GM21390 (cell line): ENCODE data around the gene DNAJC18.
A peak's percentile ranks its signal among the peaks of the same experiment; 100 is the strongest.
"Not testable (repeated sequence)": the region's sequence is repeated elsewhere in the genome, so short reads cannot be mapped to it uniquely, and the experiment has no call there.

Experiments
- ATAC-seq: cut with Tn5 transposase; IDR thresholded peaks from one replicate; pipeline ENCODE4 v1.9.1; 2021; ENCODE audit not compliant: unreplicated experiment

Gene DNAJC18

GRCh38 chr5:139461698-139462097, 22.4 kb upstream of the DNAJC18 start:
- no peak for ATAC-seq

DNA sequence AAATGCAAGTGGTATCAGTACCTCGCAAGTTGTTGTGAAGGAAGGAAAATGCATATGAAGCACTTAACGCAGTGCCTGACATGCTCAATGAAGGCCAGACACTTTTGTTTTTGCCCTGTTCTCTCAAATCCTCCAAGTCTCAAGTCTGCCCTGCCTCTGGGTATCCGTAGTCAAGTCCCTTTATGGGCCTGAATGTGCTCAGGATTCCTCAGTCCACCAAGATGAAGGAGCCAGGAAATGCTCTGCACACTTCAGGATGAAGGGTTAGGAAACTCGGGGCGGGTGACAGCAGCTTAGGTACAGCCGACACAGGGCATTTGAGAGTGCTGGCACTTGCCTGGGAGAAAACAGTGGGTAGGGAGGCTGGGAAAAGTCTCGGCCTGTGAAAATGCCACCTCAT, 21.9 kb upstream of the DNAJC18 start:
- ATAC-seq = no peak

DNA sequence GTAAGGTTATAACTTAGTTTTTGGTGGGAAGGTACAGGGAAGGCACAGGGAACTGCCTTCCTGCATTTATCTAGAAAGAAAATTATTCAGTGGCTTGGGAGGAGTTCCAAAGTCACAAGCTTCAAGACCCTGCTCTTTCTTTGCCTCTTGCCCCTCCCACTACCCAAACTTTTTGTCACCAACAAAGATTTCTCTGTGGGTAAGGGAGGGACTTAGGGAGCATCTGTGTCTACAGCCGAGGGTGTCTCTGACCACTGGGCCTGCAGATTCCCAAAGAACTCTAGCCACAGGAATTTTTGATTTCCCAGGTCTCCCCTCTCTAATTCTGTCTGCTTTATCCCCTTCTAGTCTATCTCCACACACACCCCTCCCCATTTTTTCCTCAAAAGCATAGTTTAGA, 21.1 kb upstream of the DNAJC18 start:
- ATAC-seq = no peak

GRCh38 chr5:139459451-139459934, 20.2 kb upstream of the DNAJC18 start:
- no peak for ATAC-seq

DNA sequence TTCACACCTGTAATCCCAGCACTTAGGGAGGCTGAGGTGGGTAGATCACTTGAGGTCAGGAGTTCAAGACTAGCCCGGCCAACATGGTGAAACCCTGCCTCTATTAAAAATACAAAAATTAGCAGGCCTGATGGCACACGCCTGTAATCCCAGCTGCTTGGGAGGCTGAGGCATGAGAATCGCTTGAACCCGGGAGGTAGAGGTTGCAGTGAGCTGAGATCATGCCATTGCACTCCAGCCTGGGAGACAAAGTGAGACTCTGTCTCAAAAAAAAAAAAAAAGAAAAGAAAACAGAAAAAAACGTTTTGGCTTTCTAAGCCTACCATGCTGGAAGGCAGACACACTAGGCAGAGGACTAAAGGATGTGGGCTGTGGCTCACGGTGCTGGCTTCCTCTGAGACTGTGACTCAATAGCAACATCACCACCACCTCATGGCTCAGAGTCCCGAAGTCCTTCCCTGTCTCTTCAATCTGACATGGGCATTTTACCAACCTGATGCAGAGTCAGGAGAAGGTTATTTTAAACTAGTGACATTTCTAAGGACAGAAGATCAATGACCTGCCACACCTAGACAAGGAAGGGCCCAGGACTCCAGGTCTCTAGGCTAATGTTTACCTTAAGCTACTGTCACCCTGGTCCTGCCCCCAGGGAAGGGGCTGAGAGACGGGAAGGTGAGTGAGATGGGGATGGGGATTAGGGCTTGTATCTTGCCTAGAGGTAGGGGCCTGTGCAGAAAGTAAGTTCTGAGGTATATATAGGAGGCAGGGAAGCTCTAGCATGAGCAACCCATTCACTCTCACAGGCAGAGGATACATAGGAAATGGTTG, 19.5 kb upstream of the DNAJC18 start:
- ATAC-seq = peak; percentile 62

- no peak for ATAC-seq
These were observed 18.5 kb upstream of the DNAJC18 start for GRCh38 chr5:139457653-139458306.

- no peak for ATAC-seq
These were observed 17.9 kb upstream of the DNAJC18 start for GRCh38 chr5:139457241-139457640.

DNA sequence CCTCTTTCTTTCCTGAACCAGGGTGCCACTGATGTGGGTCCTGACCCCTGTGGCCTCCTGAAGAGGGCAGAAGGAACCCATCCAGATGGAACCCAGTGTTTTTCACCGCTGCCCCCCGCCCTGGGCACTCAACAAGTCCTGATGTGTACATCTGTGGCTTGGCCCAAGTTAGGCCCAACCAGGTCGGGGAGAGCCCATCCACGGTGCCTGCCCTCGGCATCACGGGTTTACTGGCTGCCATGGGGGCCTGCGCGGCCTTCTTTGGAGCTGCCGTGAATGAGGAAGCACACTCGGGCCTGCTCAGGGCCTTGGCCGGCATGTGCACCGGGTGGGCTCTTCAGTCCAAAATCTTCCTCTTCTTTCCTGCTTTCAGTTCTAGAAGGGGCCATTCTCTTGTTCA, 17.5 kb upstream of the DNAJC18 start:
- no peak for ATAC-seq

GRCh38 chr5:139454568-139455290, 15.4 kb upstream of the DNAJC18 start:
- ATAC-seq = no peak

DNA sequence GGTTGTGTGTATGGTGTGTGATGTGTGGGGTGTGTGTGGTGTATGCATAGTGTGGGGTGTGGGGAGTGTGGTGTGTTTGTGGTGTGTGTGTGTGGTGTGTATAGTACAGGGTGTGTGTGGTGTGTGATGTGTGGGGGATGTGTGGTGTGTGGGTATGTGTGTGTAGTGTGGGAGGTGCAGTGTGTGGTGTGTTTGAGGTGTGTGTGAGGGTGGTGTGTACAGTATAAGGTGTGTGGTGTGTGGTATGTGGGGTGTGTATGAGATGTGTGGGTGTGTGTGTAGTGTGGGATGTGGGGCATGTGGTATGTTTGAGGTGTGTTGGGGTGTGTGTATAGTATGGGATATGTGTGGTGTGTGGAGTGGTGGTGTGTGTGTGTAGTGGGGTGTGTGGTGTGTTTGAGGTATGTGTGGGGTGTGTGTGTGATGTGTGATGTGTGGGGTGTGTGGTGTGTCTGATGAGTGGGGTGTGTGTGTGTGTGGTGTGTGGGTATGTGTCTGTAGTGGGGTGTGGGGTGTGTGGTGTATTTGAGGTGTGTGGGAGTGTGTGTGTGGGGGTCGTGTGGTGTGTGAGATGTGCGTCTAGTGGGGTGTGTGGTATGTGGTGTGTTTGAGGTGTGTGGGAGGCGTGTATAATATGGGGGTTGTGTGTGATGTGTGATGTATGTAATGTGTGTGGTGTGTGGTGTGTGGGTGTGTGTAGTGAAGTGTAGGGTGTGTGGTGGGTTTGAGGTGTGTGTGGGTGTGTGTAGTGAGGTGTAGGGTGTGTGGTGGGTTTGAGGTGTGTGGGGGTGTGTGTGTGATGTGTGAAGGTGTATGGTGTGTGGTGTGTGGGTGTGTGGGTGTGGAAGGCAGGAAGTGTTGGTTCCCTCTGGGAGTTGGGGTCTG, 14.6 kb upstream of the DNAJC18 start:
- ATAC-seq = no peak

DNA sequence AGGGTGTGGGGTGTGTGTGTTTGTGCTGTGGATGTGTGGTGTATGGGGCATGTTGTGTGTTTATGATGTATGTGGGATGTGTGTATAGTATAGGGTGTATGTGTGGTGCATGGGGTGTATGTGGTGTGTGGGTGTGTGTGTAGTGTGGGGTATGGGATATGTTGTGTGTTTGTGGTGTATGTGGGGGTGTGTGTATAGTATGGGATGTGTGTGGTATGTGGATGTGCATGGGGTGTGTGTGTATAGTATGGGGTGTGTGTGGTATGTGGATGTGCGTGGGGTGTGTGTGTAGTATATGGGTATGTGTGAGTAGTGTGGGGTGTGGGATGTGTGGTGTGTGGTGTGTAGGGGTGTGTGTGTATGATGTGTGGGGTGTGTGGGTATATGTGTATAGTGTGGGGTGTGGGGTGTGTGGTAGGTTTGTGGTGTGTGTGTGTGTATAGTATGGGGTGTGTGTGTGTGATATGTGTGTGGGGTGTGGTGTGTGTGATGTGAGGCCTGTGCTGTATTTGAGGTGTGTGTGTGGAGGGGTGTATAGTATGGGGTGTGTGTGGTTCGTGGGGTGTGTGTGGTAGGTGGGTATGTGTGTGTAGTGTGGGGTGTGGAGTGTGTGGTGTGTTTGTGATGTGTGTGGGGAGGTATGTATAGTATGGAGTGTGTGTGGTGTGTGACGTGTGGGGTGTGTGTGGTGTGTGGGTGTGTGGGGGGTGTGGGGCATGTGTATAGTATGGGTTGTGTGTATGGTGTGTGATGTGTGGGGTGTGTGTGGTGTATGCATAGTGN, 12.7 kb upstream of the DNAJC18 start:
- ATAC-seq = no peak

- no peak for ATAC-seq
These were observed 11.9 kb upstream of the DNAJC18 start for GRCh38 chr5:139451176-139451575.

GRCh38 chr5:139446956-139447779, 7.8 kb upstream of the DNAJC18 start:
- no peak for ATAC-seq

GRCh38 chr5:139445325-139446170, 6.2 kb upstream of the DNAJC18 start:
- ATAC-seq = no peak

GRCh38 chr5:139443831-139444453, 4.6 kb upstream of the DNAJC18 start:
- no peak for ATAC-seq

DNA sequence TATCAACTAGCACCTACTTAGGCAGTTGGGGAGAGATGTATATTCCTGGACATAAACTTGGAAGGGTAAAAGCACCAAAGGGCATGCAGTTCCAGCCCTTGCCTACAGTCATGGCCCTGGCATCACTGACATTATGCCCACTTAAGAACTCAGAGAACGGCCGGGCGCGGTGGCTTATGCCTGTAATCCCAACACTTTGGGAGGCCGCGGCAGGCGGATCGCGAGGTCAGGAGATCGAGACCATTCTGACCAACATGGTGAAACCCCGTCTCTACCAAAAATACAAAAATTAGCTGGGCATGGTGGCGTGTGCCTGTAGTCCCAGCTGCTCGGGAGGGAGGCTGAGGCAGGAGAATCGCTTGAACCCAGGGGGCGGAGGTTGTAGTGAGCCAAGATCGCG, 1.1 kb upstream of the DNAJC18 start:
- ATAC-seq = not testable (repeated sequence)

DNA sequence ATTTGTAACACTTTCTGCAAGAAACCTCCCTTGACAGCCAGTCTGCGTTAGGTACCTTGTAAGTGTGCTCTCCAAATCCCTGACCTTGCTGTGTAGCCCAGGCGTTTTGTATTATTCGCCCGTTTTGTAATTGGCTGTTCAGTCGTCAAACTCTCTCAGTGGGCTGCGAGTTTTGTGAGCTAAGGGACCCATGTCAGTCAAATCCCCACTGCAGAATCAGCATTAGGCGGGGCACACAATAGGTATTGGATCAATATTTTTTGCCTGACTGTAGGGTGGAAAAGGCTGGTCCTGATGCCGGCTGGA, 665 bp downstream of the DNAJC18 start:
- ATAC-seq = no peak

DNA sequence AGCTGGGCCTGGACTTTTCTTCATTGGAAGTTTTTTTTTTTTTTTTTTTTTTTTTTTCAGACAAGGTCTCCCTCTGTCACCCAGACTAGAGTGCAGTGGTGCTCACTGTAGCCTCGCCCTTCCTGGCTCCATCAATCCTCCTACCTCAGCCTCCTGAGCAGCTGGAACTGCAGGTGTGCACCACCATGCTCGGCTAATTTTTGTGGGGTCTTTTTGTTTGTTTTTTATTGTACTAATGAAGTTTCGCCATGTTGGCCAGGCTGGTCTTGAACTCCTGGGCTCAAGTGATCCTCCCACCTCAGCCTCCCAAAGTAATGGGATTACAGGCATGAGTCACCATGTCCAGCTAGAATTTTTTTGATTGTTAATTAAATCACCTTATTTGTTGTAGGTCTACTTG, 3.6 kb downstream of the DNAJC18 start:
- ATAC-seq = no peak
